Chondrocyte (in vitro differentiated cells): ENCODE data around the gene HNRNPDL. TPM values are rescaled to one million over a fixed set of nuclear protein-coding genes. Genes with fewer than 3 reads are reported as not detected.

ENCODE experiments used
- DNase-seq: peaks from one replicate; pipeline ENCODE4 v3.0.0; 2021; ENCODE audit warnings: mixed read lengths, low spot score
- H3K27ac Mint-ChIP-seq: one replicate; pipeline ENCODE4 v1.8.0; 2021; ENCODE audit warnings: mild to moderate bottlenecking, moderate library complexity, mixed read lengths; ENCODE audit not compliant: unreplicated experiment
- H3K27me3 Mint-ChIP-seq: 2 replicates; pipeline ENCODE4 v1.8.0; 2021; ENCODE audit warnings: low read depth, mixed read lengths
- H3K36me3 Mint-ChIP-seq: 2 replicates; pipeline ENCODE4 v1.8.0; 2021; ENCODE audit warnings: low read depth, mixed read lengths
- H3K4me1 Mint-ChIP-seq: 2 replicates; pipeline ENCODE4 v1.8.0; 2021; ENCODE audit warnings: low read depth, mild to moderate bottlenecking, mixed read lengths
- H3K4me3 Mint-ChIP-seq: one replicate; pipeline ENCODE4 v1.8.0; 2021; ENCODE audit warnings: mild to moderate bottlenecking, moderate library complexity, mixed read lengths; ENCODE audit not compliant: unreplicated experiment
- H3K9me3 Mint-ChIP-seq: 2 replicates; pipeline ENCODE4 v1.8.0; 2021; ENCODE audit warnings: low read depth, mixed read lengths
- total RNA-seq: library from RNA; stranded (reverse); gene quantifications from 3 replicates; pipeline ENCODE4 v1.2.1, GENCODE V29; 2021
- TF ChIP-seq, protein P1 (sequence below): fragments of 200-600 bp; sonication (generic); IDR thresholded peaks from 2 replicates; pipeline ENCODE4 v1.5.0; 2021; ENCODE audit warnings: antibody characterized with exemption, mild to moderate bottlenecking, moderate library complexity

HNRNPDL gene
- total RNA-seq, 1 donor from 2014 or later, result 211 TPM

DNA sequence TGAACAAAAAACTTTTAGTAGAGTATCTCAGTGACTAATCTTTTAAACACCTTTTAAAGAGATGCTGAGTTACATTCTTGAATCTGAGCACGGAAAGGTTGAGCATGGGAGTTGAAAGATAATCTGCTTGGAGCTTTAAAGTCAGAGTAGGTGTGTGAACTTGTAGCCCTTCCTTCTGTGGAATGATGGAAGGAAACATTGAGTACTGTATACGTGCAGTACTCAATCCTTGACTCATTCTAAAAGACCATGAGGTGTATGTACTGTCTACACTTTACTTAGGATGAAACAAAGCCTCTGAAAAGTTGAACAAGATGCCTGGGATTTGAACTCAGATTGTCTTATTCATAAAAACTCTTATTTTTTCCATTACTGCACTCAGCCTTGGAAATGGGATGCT lies 3.5 kb upstream of the HNRNPDL start:
- TF ChIP-seq, protein P1, sequence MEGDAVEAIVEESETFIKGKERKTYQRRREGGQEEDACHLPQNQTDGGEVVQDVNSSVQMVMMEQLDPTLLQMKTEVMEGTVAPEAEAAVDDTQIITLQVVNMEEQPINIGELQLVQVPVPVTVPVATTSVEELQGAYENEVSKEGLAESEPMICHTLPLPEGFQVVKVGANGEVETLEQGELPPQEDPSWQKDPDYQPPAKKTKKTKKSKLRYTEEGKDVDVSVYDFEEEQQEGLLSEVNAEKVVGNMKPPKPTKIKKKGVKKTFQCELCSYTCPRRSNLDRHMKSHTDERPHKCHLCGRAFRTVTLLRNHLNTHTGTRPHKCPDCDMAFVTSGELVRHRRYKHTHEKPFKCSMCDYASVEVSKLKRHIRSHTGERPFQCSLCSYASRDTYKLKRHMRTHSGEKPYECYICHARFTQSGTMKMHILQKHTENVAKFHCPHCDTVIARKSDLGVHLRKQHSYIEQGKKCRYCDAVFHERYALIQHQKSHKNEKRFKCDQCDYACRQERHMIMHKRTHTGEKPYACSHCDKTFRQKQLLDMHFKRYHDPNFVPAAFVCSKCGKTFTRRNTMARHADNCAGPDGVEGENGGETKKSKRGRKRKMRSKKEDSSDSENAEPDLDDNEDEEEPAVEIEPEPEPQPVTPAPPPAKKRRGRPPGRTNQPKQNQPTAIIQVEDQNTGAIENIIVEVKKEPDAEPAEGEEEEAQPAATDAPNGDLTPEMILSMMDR, result no peak
- Mint-ChIP-seq H3K4me3 (no peak overlapping the region), H3K4me1 (peaks cover 37% of the 10 kb centered on the region), H3K9me3 (no peaks in the 10 kb centered on the region), H3K36me3 (peaks cover 2% of the 10 kb centered on the region), H3K27me3 (no peaks in the 10 kb centered on the region), H3K27ac (no peak overlapping the region)
- no peak for DNase-seq

DNA sequence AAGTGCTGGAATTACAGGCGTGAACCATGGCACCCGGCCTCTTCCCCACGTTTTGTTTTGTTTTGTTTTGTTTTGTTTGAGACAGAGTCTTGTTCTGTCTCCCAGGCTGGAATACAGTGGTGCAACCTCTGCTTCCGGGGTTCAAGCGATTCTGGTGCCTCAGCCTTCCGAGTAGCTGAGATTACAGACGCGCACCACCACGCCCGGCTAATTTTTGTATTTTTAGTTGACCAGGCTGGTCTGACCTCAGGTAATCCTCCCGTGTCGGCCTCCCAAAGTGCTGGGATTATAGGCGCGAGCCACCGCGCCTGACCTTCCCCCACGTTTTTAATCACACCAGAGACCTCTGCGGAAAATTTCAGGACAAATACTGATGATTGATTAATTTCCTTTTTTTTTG lies 2.3 kb upstream of the HNRNPDL start:
- Mint-ChIP-seq H3K4me3 (no peak overlapping the region), H3K27ac (peak overlapping the region; percentile 1), H3K9me3 (no peaks in the 10 kb centered on the region), H3K4me1 (peaks cover 40% of the 10 kb centered on the region), H3K27me3 (no peaks in the 10 kb centered on the region), H3K36me3 (peaks cover 12% of the 10 kb centered on the region)
- DNase-seq, result no peak
- TF ChIP-seq, protein P1, result no peak

DNA sequence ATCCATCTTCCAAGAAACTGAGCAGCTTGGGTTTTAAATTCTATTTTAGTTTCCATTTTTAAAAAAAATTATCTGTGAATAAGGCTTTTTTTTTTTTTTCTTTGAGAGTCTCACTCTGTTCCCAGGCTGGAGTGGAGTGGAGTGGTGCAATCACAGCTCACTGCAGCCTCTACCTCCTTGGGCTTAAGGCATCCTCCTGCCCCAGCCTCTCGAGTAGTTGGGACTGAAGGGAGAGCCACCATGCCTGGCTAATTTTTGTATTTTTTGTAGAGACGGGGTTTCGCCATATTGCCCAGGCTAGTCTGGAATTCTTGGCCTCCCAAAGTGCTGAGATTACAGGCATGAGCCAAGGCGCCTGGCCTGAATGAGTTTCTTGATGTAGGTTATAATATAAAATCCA lies 1.6 kb upstream of the HNRNPDL start:
- Mint-ChIP-seq H3K9me3 (no peaks in the 10 kb centered on the region), H3K4me1 (peaks cover 41% of the 10 kb centered on the region), H3K27me3 (no peaks in the 10 kb centered on the region), H3K4me3 (peak overlapping the region; percentile 99), H3K27ac (peak overlapping the region; percentile 97), H3K36me3 (peaks cover 18% of the 10 kb centered on the region)
- TF ChIP-seq, protein P1, result no peak
- DNase-seq, result no peak

DNA sequence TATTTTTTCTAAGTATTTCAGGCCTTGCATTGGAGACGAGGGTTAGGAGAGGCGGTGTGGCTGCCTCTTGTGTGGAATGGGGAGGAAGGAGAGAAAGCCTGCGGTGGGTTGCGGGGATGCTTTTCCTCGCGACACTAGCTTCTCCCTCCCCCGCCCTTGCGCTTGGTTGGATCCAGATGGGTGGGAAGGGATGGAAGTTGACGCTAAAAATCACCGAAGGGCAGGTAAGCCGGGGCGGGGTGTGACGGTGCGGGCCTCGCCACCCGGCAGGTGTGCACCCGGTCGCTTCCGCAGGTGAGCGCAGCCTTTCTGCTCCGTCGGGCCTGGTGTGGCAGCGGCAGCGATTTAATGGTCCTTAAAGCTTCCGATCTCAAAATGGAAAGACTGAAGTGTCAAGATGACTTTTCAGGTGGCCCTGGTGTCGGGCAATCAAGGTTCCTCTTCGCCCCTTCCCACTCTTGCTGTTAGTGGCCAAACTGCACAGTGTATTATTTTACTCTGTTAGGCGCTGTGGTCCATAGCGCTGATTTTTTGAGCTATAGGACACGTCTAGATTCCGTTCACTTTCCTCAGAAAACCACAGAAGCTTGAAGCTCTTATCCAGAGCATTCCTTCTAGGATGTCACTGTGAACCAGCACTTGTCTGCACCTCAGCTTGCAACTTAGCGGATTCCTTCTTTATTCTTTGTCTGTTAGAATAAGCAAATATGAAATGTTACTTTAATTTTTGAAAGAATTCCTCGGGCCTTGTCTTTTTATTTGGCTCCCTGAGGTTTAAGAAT lies 893 bp upstream of the HNRNPDL start:
- Mint-ChIP-seq H3K9me3 (no peaks in the 10 kb centered on the region), H3K27ac (peak overlapping the region; percentile 97), H3K27me3 (no peaks in the 10 kb centered on the region), H3K36me3 (peaks cover 25% of the 10 kb centered on the region), H3K4me1 (peaks cover 48% of the 10 kb centered on the region), H3K4me3 (peak overlapping the region; percentile 99)
- TF ChIP-seq, protein P1, result no peak
- DNase-seq, result no peak

DNA sequence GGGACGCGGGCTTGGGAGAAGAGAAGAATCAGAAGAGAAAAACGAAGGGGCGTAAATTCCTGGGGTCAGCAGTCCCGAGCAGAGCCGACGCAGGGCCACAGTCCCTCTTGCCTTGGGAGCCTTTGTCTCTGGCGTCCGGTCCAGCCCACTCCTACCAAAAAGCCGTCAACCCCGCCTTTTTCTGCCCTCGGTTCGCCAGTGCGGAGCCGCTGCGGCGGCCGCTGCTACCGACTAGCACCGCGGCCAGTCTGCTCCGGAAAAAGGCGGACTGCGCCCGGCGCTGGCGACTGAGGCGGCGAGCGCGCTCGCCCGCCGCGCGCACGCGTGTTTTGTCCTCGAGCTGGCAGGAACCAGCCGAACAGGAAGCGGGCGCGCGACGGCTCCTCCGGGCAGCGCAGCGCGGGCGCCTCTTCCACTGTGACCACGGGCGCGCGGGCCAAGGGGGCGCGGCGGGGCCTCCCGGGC lies 502 bp downstream of the HNRNPDL start:
- Mint-ChIP-seq H3K4me1 (peaks cover 62% of the 10 kb centered on the region), H3K4me3 (peak overlapping the region; percentile 99), H3K36me3 (peaks cover 38% of the 10 kb centered on the region), H3K27ac (peak overlapping the region; percentile 100), H3K27me3 (no peaks in the 10 kb centered on the region), H3K9me3 (no peaks in the 10 kb centered on the region)
- TF ChIP-seq, protein P1, result peak; percentile 36
- no peak for DNase-seq
